Measurements from ENCODE around the gene CREBBP.
"Not testable (repeated sequence)": the region's sequence is repeated elsewhere in the genome, so short reads cannot be mapped to it uniquely, and the experiment has no call there.

CREBBP gene

DNA sequence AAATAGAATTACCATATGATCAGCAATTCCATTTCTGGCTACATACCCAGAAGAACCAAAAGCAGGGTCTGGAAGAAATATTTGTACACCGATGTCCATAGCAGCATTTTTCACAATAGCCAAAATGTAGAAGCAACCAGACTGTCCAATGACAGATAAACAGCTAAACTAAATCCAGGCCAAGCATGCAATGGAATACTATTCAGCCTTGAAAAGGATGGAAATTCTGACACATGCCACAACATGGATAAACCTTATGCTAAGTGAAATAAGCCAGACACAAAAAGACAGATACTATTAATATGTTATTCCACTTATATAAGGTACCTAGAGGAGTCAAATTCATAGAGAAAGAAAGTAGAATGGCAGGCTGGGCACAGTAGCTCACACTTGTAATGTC is 25.9 kb upstream of the CREBBP start:
- DNase-seq (ENCODE audit: extremely low read depth, low read depth), result no peak
- no peak for TF ChIP-seq CTCF (IDR thresholded peaks at IDR 0.05; ENCODE audit: low read depth, low read length, missing control alignments)
- H3K4me3 ChIP-seq (replicated peaks; ENCODE audit: low read depth, low read length), result no peak overlapping the region

- no peak overlapping the region for H3K4me3 ChIP-seq (replicated peaks; ENCODE audit: low read depth, low read length)
- no peak for DNase-seq (ENCODE audit: extremely low read depth, low read depth)
- no peak for TF ChIP-seq CTCF (IDR thresholded peaks at IDR 0.05; ENCODE audit: low read depth, low read length, missing control alignments)
These were observed 24.4 kb upstream of the CREBBP start for GRCh38 chr16:3904875-3905274.

- no peak for DNase-seq (ENCODE audit: extremely low read depth, low read depth)
- H3K4me3 ChIP-seq (replicated peaks; ENCODE audit: low read depth, low read length), result no peak overlapping the region
- TF ChIP-seq CTCF (IDR thresholded peaks at IDR 0.05; ENCODE audit: low read depth, low read length, missing control alignments), result no peak
These were observed 9.6 kb upstream of the CREBBP start for GRCh38 chr16:3890091-3890490.

GRCh38 chr16:3889059-3889458 is 8.5 kb upstream of the CREBBP start:
- no peak overlapping the region for H3K4me3 ChIP-seq (replicated peaks; ENCODE audit: low read depth, low read length)
- DNase-seq (ENCODE audit: extremely low read depth, low read depth), result no peak
- no peak for TF ChIP-seq CTCF (IDR thresholded peaks at IDR 0.05; ENCODE audit: low read depth, low read length, missing control alignments)

- not testable (repeated sequence) for DNase-seq (ENCODE audit: extremely low read depth, low read depth); H3K4me3 ChIP-seq (replicated peaks; ENCODE audit: low read depth, low read length)
These were observed 5.5 kb upstream of the CREBBP start for GRCh38 chr16:3885999-3886398.

DNA sequence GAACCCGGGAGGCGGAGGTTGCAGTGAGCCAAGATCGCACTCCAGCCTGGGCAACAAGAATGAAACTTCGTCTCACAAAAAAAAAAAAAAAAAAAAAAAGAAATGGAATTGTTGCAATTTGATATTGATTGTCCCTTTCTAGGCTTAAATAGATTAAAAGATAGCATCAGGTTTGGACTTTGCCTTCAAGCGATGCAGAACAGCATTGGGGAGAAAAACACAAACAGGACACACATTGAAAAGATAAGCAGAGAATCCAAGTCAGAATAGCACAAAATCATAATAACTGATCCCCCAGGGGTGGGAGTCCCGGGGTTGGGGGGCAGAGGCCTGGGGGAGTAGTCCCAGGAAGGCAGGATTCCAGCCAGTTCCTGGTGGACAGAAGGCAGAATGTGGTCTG is 3.9 kb upstream of the CREBBP start:
- no peak overlapping the region for H3K4me3 ChIP-seq (replicated peaks; ENCODE audit: low read depth, low read length)
- no peak for DNase-seq (ENCODE audit: extremely low read depth, low read depth)
- TF ChIP-seq CTCF (IDR thresholded peaks at IDR 0.05; ENCODE audit: low read depth, low read length, missing control alignments), result no peak

- TF ChIP-seq CTCF (IDR thresholded peaks at IDR 0.05; ENCODE audit: low read depth, low read length, missing control alignments), result no peak
- H3K4me3 ChIP-seq (replicated peaks; ENCODE audit: low read depth, low read length), result no peak overlapping the region
- no peak for DNase-seq (ENCODE audit: extremely low read depth, low read depth)
These were observed 2.0 kb upstream of the CREBBP start for GRCh38 chr16:3882531-3882930.
